Heart left ventricle (tissue), 16 donors: ENCODE data around the gene MARS1. TPM values are rescaled to one million over a fixed set of nuclear protein-coding genes. Genes with fewer than 3 reads are reported as not detected.
A peak's percentile ranks its signal among the peaks of the same experiment; 100 is the strongest.

Source experiments
- ATAC-seq, 4 donors: fragments of 200-7000 bp; cut with Tn5 transposase; one replicate each; pipeline ENCODE4 v1.9.1; 2020 to 2022; ENCODE audit warnings: moderate library complexity in 4 of 4, mild to moderate bottlenecking in 3 of 4, moderate number of reproducible peaks in 1 of 4
- DNase-seq, 5 donors: peaks; one replicate each; pipeline ENCODE4 v3.0.0-alpha.2; 2020
- H3K27ac ChIP-seq, 12 donors: fragments of 200-600 bp; sonication (generic) in 4 of 12; one replicate each; pipeline versions ENCODE4 v1.5.0 to v1.8.0; 2016 to 2022; ENCODE audit warnings: mild to moderate bottlenecking in 2 of 12
- H3K27me3 ChIP-seq, 9 donors: fragments of 200-600 bp; sonication (generic) in 2 of 9; one replicate each; pipeline versions ENCODE4 v1.5.1 to v1.8.0; 2016 to 2022; ENCODE audit warnings: mild to moderate bottlenecking in 3 of 9
- H3K36me3 ChIP-seq, 9 donors: fragments of 200-600 bp; sonication (generic) in 2 of 9; one replicate each; pipeline versions ENCODE4 v1.5.0 to v1.8.0; 2018 to 2022; ENCODE audit warnings: mild to moderate bottlenecking in 2 of 9
- H3K4me1 ChIP-seq, 12 donors: fragments of 200-600 bp; sonication (generic) in 4 of 12; one replicate each; pipeline versions ENCODE4 v1.5.0 to v1.8.0; 2016 to 2022; ENCODE audit warnings: mild to moderate bottlenecking in 3 of 12
- H3K4me3 ChIP-seq, 12 donors: fragments of 200-600 bp; sonication (generic) in 4 of 12; one replicate each; pipeline versions ENCODE4 v1.5.0 to v1.8.0; 2017 to 2022; ENCODE audit warnings: mild to moderate bottlenecking in 9 of 12, moderate library complexity in 4 of 12
- H3K9me3 ChIP-seq, 12 donors: fragments of 200-600 bp; sonication (generic) in 4 of 12; one replicate each; pipeline versions ENCODE4 v1.5.0 to v1.8.0; 2016 to 2022; ENCODE audit warnings: mild to moderate bottlenecking in 1 of 12
- CTCF ChIP-seq, 12 donors: fragments of 200-600 bp; sonication (generic) in 4 of 12; IDR thresholded peaks; one replicate each; pipeline versions ENCODE4 v1.5.0 to v1.8.0; 2018 to 2022; ENCODE audit warnings: antibody characterized with exemption in 12 of 12, mild to moderate bottlenecking in 5 of 12
- POLR2A ChIP-seq, 2 donors: fragments of 450-650 bp; IDR thresholded peaks; one replicate each; pipeline ENCODE4 v1.6.1; 2017; ENCODE audit warnings: antibody characterized with exemption in 2 of 2, mild to moderate bottlenecking in 2 of 2, moderate library complexity in 2 of 2
- WGBS, 4 donors: extraction: QIAGEN DNeasy Blood & Tissue Kit in 2 of 4; methylation state at CpG; one replicate each; pipeline versions ENCODE4 v1.1.5 to v1.1.7; 2013 to 2018; 5-methylcytosine and 5-hydroxymethylcytosine counted together
- intact Hi-C, 10 donors: fragments of 100-400 bp; cut with DNase I; formaldehyde crosslinking; loops; one replicate each; pipeline versions ENCODE4 v1.11.1 to v1.14.2; 2022
- polyA plus RNA-seq, 2 donors: library from polyadenylated mRNA; stranded (reverse); fragments of 200-250 nt; gene quantifications; one replicate each; pipeline ENCODE4 v1.2.3, GENCODE V29; 2013
- total RNA-seq, 9 donors: library from RNA; depleted of rRNA in 2 of 9; stranded (reverse); fragments of >200 nt in 2 of 9; fragmentation: NEBNext Ultra II Directional in 3 of 9; extraction: Animal tissue kit (Norgen Biotek cat#: 25700) in 3 of 9; gene quantifications; one replicate each; pipeline versions ENCODE4 v1.1.0 to v1.2.4, GENCODE V29; 2016 to 2023
- donor health status: ischemic (EF 13 %, LVEDD 7.1; RV severe dilation, severe dysfunction).
- donor health status: healthy with polysubstance abuse.
- donor health status: DM: no; HTN: yes; CAD: no.
- donor health status: DM: no; HTN: no; CAD: no.
- donor health status: ischemic (EF 25% LVEDD 6.9; RV normal size, moderate dysfunction).
- donor health status: ischemic (EF 25% LVEDD 5.7; RV mildly dilated, moderate dysfunction).
- donor health status: healthy.
- donor health status: DM: yes; HTN: yes; CAD: no.
- donor health status: ischemic (EF 35%, LVEDD 5.7; RV mildly dilated, moderate dysfunction).
- donor health status: nonischemic (EF 11% LVEDD 7.7; RV severe dilation, severe dysfunction).
- donor health status: DM: yes; HTN: yes; CAD: no.
- donor health status: PGD.
- donor health status: ischemic (EF 29% LVEDD 5.4; RV normal size, mild dysfunction).
- donor health status: nonischemic (EF 23%, LVEDD 6.1; RV moderate dilation, normal function).

MARS1 gene
- total and polyA plus RNA-seq, 11 donors: 36.8 to 109 (median 74.9) TPM

GRCh38 chr12:57519796-57520052 lies 31.9 kb downstream of the MARS1 start:
- H3K4me3 ChIP-seq: peak overlapping the region; percentile 64 to 99 (median 77)
- TF ChIP-seq CTCF (IDR thresholded peaks at IDR 0.05): no peak
- no peak for TF ChIP-seq POLR2A (IDR thresholded peaks at IDR 0.05)
- WGBS, 4 donors: 0% methylated on average over 8 of the region's 8 CpGs
- no peaks in the 10 kb centered on the region for H3K27me3 ChIP-seq
- H3K4me1 ChIP-seq: peaks cover 0 to 76% (median 55%) of the 10 kb centered on the region in 12 donors
- DNase-seq (peak in 3 of 5 donors; percentile 66 to 70 (median 66)), ATAC-seq (peak in 2 of 4 donors; percentile 9 to 29)
- intact Hi-C loops: loop anchor here in 2 of 10 donors (1.0 to 5.0 kb wide), 3 partner anchors 57 to 832 kb away; partner anchors contain the start of gene PTGES3 (in 1 of the 2)
- no peaks in the 10 kb centered on the region for H3K9me3 ChIP-seq
- H3K27ac ChIP-seq: peak overlapping the region; percentile 85 to 100 (median 96)
- H3K36me3 ChIP-seq: peaks cover 0 to 53% (median 41%) of the 10 kb centered on the region in 9 donors

GRCh38 chr12:57520053-57520818 lies 32.4 kb downstream of the MARS1 start, which contains the start of gene DDIT3:
Gene DDIT3 (minus strand): TSS chr12:57520514. CDS start chr12:57517406, 3,108 bp downstream.
- peak; percentile 84 to 91 (median 88) for ATAC-seq
- H3K36me3 ChIP-seq: peaks cover 0 to 53% (median 41%) of the 10 kb centered on the region in 9 donors
- H3K4me1 ChIP-seq: peaks cover 0 to 77% (median 57%) of the 10 kb centered on the region in 12 donors
- intact Hi-C loops: loop anchor here in 2 of 10 donors (1.0 to 2.0 kb wide), 2 partner anchors 58 to 99 kb away; no protein-coding TSS in a partner anchor
- peak; percentile 100 for DNase-seq
- 0 to 1% (median 1%) methylated on average over 34 to 51 of the region's 52 CpGs for WGBS, 4 donors
- TF ChIP-seq CTCF (IDR thresholded peaks at IDR 0.05) (no peak), POLR2A (IDR thresholded peaks at IDR 0.05) (peak; percentile 95 to 99)
- H3K27ac ChIP-seq: peak within 1 kb of the TSS; percentile 94 to 100 (median 98)
- no peaks in the 10 kb centered on the region for H3K27me3 ChIP-seq
- peak within 1 kb of the TSS; percentile 64 to 99 (median 80) for H3K4me3 ChIP-seq
- H3K9me3 ChIP-seq: no peaks in the 10 kb centered on the region

DNA sequence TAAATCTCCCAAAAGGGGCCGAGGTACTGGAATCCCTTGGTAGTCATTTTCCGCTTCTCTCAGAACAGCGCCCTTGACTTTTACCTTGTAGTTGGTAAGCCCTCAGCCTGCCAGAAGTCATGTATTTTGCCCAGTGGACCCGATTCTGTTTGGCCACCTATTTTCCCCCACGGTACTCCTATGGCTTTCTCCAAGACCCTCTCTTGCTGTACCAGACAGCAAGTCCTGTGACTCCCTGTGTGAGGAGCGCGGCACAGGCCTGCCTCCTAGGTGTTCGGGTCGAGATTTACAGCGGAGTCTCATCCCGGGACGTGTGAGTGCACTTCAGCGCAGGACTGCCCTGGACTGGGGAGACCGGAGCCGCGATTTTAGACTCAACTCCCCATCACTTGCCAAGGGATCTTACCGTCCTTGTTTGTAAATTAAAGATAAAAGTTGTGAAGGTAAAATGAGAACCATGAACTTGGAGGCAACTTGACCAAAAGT lies 33.7 kb downstream of the MARS1 start:
- Histone ChIP-seq H3K4me3 (peak overlapping the region in 10 of 12 donors; percentile 73 to 94 (median 86)), H3K4me1 (peaks cover 0 to 69% (median 60%) of the 10 kb centered on the region in 12 donors), H3K9me3 (no peaks in the 10 kb centered on the region), H3K27ac (peak overlapping the region; percentile 94 to 100 (median 98)), H3K27me3 (no peaks in the 10 kb centered on the region), H3K36me3 (peaks cover 0 to 53% (median 36%) of the 10 kb centered on the region in 9 donors)
- TF ChIP-seq CTCF (IDR thresholded peaks at IDR 0.05): peak in 1 of 12 donors; percentile 23
- TF ChIP-seq POLR2A (IDR thresholded peaks at IDR 0.05): no peak
- peak in 4 of 5 donors; percentile 50 to 63 (median 58) for DNase-seq
- intact Hi-C loops: loop anchor here in 3 of 10 donors (2.0 kb wide), 2 partner anchors 25 to 97 kb away; partner anchors contain the start of gene DCTN2 (in 2 of the 3)
- ATAC-seq: peak in 1 of 4 donors; percentile 18
- WGBS, 4 donors: 29 to 38% (median 34%) methylated on average over 17 of the region's 17 CpGs
